ENCODE measurements around the gene FDX2.

FDX2 gene

GRCh38 chr19:10317045-10317856, 1.4 kb upstream of the FDX2 start:
- TF ChIP-seq CTCF (IDR thresholded peaks at IDR 0.05; ENCODE audit: insufficient read depth, low read depth, low read length, missing control alignments) = no peak
- no peak overlapping the region for H3K4me3 ChIP-seq (ENCODE audit: low read depth, low read length)
- no peak for DNase-seq (ENCODE audit: low read depth)

DNA sequence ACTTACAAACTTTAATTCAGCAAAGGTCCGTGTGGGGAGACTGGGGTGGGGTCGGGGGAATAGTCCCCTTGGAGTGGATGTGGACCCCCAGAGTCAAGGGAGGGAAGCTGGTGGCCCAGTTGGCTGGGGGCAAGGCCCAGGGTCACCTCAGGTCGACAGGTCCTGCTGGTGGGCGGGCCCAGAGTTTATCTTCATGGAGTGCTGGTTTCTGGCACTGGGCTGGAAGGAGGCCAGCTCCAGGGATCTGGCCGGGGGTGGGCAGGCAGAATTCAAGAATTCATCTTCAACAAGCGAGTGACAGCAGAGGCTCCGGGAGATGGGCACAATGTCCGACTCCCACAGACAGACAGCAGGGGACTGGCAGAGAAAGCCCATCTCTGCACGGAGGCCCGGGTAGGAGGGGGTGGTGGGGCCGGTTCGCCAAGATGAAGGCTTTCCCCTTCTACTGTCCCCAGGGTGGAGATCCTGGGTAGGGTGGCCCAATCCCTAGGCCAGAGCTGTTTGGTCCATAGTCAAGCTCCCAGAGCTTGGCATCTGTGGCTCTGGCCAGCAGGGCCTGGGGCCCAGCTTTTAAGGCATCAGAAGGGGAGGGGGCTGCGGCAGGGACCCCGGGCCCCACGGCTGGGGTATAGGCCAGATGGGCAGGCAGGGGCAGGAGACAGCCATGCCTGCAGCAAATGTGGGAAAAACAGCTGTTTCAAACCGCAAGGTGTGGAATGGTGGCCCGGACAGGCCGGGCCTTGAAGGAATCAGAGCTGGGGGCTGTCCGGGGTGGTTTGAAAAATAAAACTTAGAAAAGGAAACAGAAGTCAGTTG, 622 bp upstream of the FDX2 start:
- no peak overlapping the region for H3K4me3 ChIP-seq (ENCODE audit: low read depth, low read length)
- no peak for DNase-seq (ENCODE audit: low read depth)
- TF ChIP-seq CTCF (IDR thresholded peaks at IDR 0.05; ENCODE audit: insufficient read depth, low read depth, low read length, missing control alignments) = no peak

GRCh38 chr19:10309423-10309822, 6.4 kb downstream of the FDX2 start, which contains the start of gene ZGLP1:
Gene ZGLP1, minus strand, starts transcription at chr19:10309815.
- no peak within 1 kb of the TSS for H3K4me3 ChIP-seq (ENCODE audit: low read depth, low read length)
- DNase-seq (ENCODE audit: low read depth) = no peak
- TF ChIP-seq CTCF (IDR thresholded peaks at IDR 0.05; ENCODE audit: insufficient read depth, low read depth, low read length, missing control alignments) = no peak

GRCh38 chr19:10306327-10306726, 9.5 kb downstream of the FDX2 start:
- no peak overlapping the region for H3K4me3 ChIP-seq (ENCODE audit: low read depth, low read length)
- TF ChIP-seq CTCF (IDR thresholded peaks at IDR 0.05; ENCODE audit: insufficient read depth, low read depth, low read length, missing control alignments) = no peak
- DNase-seq (ENCODE audit: low read depth) = no peak

DNA sequence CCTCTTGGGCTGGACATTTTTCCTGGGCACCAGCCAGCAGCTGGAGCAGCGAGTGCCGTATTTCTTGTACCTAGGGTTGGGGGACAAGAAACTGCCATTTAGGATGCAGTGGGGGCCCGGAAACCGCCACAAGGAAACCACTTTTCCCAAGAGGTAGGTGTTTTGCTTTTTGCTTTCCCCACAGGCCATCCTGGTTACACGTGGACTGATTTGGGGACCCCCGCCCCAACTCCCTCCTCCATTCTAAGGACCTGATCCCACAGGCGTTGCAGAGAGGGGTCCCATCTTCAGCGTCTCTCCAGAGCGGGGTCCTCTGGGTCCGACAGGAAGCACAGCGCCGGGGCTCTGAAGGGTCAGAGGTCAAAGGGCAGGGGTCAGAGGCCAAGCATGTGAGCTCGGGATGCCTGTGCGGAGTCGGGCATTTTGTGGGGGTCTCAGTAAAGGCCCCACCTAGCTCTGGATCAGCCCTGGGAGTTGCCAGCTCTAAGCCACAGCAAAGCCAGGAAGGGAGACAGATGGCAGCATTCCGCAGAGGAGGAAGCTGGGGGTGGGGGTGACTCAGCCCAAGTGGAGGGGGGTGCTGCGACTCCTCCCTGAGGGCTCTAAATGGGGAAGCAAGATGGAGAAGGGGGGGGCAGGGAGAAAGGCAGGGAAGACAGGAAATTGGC, 10.5 kb downstream of the FDX2 start:
- no peak overlapping the region for H3K4me3 ChIP-seq (ENCODE audit: low read depth, low read length)
- TF ChIP-seq CTCF (IDR thresholded peaks at IDR 0.05; ENCODE audit: insufficient read depth, low read depth, low read length, missing control alignments) = no peak
- no peak for DNase-seq (ENCODE audit: low read depth)

- H3K4me3 ChIP-seq (ENCODE audit: low read depth, low read length) = no peak overlapping the region
- TF ChIP-seq CTCF (IDR thresholded peaks at IDR 0.05; ENCODE audit: insufficient read depth, low read depth, low read length, missing control alignments) = no peak
- DNase-seq (ENCODE audit: low read depth) = no peak
Measured at GRCh38 chr19:10299545-10300458, 16.0 kb downstream of the FDX2 start.

Measured in GM12865 (cell line).